Measurements from ENCODE around the gene MYL5.

The MYL5 gene

DNA sequence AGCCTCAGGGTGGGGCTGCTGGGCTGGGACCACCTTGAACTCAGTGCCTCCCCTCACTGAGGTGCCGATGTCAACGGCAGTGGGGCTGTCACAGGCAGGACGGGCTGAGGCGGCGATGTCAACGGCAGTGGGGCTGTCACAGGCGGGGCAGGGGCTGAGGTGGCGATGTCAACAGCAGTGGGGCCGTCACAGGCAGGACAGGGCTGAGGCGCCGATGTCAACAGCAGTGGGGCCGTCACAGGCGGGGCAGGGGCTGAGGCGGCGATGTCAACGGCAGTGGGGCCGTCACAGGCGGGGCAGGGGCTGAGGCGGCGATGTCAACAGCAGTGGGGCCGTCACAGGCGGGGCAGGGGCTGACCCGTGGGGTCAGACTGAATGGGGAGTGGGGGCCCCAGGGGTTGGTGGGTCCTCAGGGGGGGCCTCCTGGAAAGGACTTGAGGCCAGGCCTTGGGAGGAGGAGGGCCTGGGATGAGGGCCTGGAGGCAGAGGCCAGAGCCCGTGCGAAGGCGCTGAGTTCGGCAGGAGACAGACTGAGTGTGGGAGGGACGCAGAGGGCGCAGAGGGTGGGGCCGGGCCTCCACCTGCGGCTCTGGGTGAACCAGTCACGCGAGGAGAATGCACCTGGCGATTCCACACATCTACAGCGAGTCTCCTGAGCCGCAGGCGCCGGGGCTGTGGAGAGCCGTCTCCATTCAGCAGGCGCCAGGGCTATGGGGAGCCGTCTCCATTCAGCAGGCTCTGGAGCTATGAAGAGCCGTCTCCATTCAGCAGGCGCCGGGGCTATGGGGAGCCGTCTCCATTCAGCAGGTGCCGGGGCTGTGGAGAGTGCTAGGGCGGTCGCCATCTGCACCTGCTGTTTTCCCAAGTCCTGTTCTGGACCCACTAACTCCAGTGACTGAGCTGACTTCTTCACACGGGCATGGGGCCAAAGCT is 23.1 kb upstream of the MYL5 start:
- H3K9me3 Mint-ChIP-seq, result no peaks in the 10 kb centered on the region
- no peak overlapping the region for H3K4me3 Mint-ChIP-seq
- peaks cover 65% of the 10 kb centered on the region for H3K27me3 Mint-ChIP-seq
- ATAC-seq (no peak), DNase-seq (no peak)
- H3K27ac Mint-ChIP-seq, result no peak overlapping the region
- H3K4me1 Mint-ChIP-seq, result peaks cover 6% of the 10 kb centered on the region

DNA sequence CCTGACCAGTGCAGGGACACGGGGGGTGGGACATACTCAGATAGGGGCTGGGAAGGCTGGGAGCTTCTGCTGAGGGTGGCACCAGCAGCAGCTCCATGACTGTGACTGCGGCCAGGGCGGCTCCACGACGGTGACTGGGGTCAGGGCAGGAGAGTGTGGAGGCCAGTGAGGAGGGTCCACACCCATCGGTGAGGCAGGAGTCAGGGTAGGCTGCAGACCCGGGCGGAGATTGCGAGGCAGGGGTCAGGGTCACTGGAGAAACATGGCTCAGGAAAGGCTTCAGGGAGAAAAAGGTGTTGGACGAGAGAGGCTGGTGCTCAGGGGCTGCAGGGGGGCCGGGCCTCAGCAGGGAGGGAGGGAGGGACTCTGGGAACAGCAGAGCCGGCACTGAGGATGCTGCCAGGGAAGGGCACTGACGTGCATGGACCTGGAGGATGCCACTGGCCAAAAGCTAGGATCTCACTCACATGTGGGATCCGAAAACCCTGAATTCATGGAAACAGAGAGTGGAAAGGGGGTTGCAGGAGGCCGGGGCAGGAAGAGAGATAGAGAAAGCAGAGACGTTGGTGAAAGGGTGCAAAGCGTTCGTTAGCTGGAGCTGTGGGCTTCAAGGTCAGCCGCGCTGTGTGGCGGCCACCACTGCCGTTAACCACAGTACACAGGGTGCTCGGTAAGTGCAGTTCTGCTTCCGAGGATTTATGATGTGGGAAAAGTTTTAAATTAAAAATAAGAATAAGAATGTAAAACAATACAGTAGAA is 22.3 kb upstream of the MYL5 start:
- Mint-ChIP-seq H3K4me3 (no peak overlapping the region), H3K27me3 (peaks cover 57% of the 10 kb centered on the region), H3K27ac (no peak overlapping the region), H3K4me1 (no peaks in the 10 kb centered on the region), H3K9me3 (no peaks in the 10 kb centered on the region)
- ATAC-seq, result no peak
- no peak for DNase-seq

DNA sequence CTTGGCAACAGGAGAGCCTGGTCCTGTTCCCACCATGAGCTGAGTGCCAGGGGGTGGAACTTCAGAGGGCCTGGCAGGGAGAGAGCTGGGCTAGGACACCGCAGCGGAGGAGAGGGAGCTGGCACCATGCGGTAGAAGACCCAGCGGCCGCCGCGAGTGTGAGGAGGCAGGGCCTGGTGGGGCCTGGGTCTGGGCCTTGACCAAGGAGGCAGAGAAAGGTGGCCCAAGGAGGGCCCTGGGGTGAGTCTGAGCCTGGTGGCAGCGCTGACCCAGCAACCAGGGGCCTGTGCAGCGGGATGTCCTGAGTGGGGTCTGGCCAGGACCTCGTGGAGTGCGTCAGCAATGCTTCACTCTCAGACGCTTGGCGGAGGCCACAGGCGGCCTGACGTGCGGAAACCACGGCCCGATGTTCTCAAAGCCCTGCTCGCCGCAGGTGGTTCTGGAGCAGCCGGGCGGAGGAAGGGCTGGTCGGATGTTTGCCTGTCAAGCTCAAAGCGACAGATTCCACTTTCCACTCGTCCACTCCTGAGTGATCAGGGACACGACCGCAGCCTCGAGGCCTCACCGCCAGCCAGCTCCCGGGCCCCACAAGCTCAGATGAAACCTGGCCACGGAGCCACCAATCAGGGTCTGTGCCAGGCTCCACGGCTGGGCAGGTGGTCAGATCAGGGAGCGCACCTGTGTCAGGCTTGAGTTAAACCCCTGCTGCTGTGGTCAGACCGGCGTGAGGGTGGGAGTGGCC is 21.1 kb upstream of the MYL5 start:
- Mint-ChIP-seq H3K27me3 (peaks cover 46% of the 10 kb centered on the region), H3K9me3 (no peaks in the 10 kb centered on the region), H3K27ac (peak overlapping the region in 1 of 2 donors; percentile 37), H3K4me3 (no peak overlapping the region), H3K4me1 (no peaks in the 10 kb centered on the region)
- ATAC-seq, result no peak
- DNase-seq, result no peak

DNA sequence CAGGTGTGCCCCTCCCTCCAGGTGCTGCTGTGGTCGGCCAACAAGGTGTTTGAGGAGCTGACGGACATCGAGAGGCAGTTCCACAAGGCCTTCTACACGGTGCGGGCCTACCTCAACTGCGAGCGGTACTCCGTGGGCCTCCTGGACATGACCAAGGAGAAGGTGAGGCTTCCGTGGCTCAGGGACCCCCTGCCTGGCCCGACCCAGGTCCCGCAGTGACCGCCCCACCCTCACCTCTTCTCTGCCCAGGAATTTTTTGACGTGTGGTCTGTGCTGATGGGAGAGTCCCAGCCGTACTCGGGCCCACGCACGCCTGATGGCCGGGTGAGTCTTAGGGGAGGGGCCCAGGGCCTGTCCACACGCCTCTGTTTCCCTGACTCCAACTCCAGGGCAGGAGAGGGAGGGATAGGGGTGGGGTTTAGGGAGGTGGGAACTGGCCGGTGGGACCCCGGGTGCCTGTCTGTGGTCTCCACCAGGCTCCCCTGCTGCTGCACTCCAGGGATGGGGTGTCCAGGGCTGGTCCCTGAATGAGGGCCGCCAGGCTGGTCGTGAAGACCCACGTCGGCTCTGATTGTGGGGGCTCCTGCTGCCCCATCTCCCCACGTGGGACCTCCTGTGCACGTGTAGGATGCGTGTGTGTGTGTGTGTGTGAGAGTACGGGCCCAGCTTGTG is 20.4 kb upstream of the MYL5 start:
- DNase-seq (no peak), ATAC-seq (no peak)

DNA sequence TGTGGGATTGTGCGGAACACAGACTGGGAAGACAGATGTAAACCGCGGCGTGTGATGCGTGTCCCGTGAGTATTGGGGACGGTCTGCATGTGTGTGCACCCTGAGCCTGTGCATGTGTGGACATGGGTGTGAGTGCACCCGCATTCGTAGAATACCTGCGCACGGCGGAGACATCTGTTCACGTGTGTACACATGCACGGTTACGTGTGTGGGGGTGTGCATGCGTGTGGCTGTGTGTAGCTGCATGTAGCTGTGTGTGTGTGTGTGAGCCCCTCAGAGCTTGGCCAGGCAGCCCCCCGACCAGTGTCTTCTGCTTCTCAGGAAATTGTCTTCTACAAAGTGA is 19.9 kb upstream of the MYL5 start:
- H3K4me3 Mint-ChIP-seq, result no peak overlapping the region

More for the DNA sequence above, 20.4 kb upstream of the MYL5 start:
- Mint-ChIP-seq H3K4me3 (no peak overlapping the region), H3K9me3 (no peaks in the 10 kb centered on the region), H3K4me1 (no peaks in the 10 kb centered on the region), H3K27ac (no peak overlapping the region), H3K27me3 (peaks cover 38% of the 10 kb centered on the region)

DNA sequence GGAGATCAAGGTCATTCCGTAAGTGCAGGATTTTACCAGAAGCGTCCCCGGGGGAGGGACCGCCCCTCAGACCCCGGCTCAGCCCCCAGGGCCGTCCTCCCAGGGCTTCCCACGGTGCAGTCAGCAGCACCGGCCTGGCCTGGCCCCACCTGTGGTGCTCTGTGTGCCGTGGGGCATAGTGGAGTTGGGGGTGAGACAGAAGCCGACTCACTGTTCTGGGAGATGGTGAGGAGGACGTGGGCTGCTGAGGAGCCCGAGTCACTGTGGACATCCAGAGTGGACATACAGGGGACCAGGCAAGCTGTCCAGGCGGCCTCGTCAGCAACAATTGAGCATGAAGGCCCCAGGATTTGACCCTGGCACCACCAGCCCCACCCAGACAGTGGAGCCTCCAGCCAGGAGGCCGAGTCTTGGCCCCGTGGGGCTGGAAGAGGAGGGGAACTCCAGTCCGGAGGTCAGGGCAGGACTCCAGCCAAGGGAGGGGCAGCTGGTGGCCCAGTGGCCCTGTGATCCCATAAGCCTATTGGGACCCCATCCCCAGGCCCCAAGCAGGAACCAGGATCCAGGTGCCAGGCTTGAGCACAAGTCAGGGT is 19.4 kb upstream of the MYL5 start:
- H3K4me1 Mint-ChIP-seq, result no peaks in the 10 kb centered on the region
- ATAC-seq (no peak), DNase-seq (no peak)
- peaks cover 31% of the 10 kb centered on the region for H3K27me3 Mint-ChIP-seq
- H3K9me3 Mint-ChIP-seq, result no peaks in the 10 kb centered on the region
- H3K27ac Mint-ChIP-seq, result no peak overlapping the region
- no peak overlapping the region for H3K4me3 Mint-ChIP-seq

More for the DNA sequence above, 19.9 kb upstream of the MYL5 start:
- no peak for ATAC-seq
- DNase-seq, result no peak
- Mint-ChIP-seq H3K27me3 (peaks cover 33% of the 10 kb centered on the region), H3K9me3 (no peaks in the 10 kb centered on the region), H3K4me1 (no peaks in the 10 kb centered on the region), H3K27ac (no peak overlapping the region)

DNA sequence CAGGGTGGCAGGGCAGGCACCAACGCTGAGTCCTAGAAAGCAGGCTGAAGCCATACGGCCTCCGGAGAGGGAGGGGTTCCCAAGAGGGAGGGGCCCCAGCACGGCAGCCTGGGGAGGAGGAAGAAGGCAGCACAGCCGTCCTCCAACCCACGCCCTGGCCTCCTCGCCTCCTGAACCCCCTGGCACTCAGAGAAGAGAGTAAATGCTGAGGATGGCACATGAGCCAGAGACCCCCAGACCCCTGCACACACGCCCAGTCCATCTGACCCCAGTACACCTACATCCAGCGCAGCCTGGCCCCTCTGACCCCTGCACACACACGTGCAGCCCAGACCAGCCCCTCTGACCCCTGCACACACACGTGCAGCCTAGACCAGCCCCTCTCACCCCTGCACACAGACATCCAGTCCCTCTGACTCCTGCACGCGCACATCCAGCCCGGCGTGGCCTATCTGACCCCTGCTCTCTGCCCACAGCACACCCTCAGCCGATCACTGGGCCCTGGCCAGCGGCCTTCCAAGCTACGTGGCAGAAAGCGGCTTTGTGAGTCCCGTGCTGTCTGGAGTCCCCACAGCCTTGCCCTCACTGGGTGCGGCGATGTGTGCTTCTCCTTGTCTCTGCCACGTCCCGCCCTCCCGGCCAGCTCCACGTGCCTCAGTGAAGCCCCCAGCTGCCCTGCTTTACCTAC is 18.7 kb upstream of the MYL5 start:
- Mint-ChIP-seq H3K27me3 (peaks cover 24% of the 10 kb centered on the region), H3K4me1 (no peaks in the 10 kb centered on the region), H3K4me3 (no peak overlapping the region), H3K27ac (peak overlapping the region; percentile 72 to 82), H3K9me3 (no peaks in the 10 kb centered on the region)
- ATAC-seq (no peak), DNase-seq (no peak)

DNA sequence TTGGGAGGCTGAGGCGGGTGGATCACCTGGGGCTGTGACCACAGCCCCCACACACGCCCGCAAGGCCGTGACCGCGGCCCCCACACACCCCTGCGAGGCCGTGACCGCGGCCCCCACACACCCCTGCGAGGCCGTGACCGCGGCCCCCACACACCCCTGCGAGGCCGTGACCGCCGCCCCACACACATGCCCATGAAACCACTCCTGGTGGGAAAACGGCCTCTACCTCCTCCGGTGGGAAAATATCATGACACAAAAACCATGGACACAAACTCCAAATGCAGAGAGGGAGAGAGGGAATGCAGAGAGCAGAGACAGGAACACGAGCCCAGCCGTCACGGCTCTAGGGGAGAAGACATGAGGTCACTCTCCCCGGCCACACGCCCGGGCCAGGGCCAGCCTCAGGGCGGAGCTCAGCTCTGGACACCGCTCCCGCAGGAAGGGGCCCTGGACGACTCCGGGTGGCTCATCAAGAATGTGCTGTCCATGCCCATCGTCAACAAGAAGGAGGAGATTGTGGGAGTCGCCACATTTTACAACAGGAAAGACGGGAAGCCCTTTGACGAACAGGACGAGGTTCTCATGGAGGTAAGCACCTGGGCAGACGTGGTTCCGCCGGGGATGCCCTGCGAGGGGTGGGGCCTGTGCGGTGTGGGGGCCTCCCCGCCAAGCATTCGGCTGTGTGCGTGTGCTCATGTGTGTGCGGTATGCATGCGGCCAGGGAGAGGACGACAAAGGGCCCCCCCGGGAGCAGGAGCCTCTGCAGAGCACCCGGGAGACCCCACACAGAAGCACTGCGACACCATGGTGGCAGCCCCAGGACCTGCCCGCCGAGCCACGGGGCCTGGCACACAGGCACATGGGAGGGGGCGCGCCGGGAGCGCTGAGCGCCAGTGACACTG is 17.7 kb upstream of the MYL5 start:
- ATAC-seq (peak; percentile 9), DNase-seq (no peak)
- no peak overlapping the region for H3K27ac Mint-ChIP-seq
- peaks cover under 1% of the 10 kb centered on the region for H3K4me1 Mint-ChIP-seq
- peaks cover 13% of the 10 kb centered on the region for H3K27me3 Mint-ChIP-seq
- no peak overlapping the region for H3K4me3 Mint-ChIP-seq
- H3K9me3 Mint-ChIP-seq, result no peaks in the 10 kb centered on the region

DNA sequence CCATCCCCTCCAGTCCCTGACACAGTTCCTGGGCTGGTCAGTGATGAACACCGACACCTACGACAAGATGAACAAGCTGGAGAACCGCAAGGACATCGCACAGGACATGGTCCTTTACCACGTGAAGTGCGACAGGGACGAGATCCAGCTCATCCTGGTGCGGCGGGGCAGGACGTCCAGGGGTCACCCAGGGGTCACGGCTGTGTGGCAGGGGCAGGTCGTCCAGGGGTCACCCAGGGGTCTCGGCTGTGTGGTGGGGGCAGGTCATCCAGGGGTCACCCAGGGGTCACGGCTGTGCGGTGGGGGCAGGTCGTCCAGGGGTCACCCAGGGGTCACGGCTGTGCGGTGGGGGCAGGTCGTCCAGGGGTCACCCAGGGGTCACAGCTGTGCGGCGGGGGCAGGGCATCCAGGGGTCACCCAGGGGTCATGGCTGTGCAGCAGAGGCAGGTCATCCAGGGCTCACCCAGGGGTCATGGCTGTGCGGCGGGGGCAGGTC is 17.0 kb upstream of the MYL5 start:
- no peak for DNase-seq
- Mint-ChIP-seq H3K4me1 (peaks cover 7% of the 10 kb centered on the region), H3K27ac (no peak overlapping the region), H3K9me3 (no peaks in the 10 kb centered on the region), H3K27me3 (peaks cover 8% of the 10 kb centered on the region), H3K4me3 (no peak overlapping the region)
- ATAC-seq, result no peak

DNA sequence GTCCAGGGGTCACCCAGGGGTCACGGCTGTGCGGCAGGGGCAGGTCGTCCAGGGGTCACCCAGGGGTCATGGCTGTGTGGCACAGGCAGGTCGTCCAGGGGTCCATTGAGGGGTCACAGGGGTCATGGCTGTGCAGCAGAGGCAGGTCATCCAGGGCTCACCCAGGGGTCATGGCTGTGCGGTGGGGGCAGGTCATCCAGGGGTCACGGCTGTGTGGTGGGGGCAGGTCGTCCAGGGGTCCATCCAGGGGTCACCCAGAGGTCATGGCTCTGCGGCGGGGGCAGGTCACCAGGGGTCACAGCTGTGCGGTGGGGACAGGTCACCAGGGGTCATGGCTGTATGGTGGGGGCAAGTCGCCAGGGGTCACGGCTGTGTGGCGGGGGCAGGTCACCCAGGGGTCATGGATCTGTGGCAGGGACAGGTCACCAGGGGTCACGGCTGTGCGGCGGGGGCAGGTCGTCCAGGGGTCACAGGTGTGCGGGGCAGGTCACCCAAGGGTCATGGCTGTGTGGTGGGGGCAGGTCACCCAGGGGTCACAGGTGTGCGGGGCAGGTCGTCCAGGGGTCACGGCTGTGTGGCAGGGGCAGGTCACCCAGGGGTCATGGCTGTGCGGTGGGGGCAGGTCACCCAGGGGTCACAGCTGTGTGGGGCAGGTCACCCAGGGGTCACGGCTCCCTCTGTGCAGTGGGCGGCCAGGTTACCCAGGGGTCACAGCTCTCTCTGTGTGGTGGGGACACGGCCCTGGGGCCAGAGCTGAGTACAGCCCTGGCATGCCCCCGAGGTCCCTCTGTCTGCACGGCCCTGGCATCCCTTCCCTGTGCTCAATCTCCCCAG is 16.3 kb upstream of the MYL5 start:
- no peak overlapping the region for H3K27ac Mint-ChIP-seq
- no peak overlapping the region for H3K4me3 Mint-ChIP-seq
- ATAC-seq (peak; percentile 35), DNase-seq (no peak)
- H3K27me3 Mint-ChIP-seq, result peaks cover 3% of the 10 kb centered on the region
- H3K9me3 Mint-ChIP-seq, result no peaks in the 10 kb centered on the region
- peaks cover 14% of the 10 kb centered on the region for H3K4me1 Mint-ChIP-seq

DNA sequence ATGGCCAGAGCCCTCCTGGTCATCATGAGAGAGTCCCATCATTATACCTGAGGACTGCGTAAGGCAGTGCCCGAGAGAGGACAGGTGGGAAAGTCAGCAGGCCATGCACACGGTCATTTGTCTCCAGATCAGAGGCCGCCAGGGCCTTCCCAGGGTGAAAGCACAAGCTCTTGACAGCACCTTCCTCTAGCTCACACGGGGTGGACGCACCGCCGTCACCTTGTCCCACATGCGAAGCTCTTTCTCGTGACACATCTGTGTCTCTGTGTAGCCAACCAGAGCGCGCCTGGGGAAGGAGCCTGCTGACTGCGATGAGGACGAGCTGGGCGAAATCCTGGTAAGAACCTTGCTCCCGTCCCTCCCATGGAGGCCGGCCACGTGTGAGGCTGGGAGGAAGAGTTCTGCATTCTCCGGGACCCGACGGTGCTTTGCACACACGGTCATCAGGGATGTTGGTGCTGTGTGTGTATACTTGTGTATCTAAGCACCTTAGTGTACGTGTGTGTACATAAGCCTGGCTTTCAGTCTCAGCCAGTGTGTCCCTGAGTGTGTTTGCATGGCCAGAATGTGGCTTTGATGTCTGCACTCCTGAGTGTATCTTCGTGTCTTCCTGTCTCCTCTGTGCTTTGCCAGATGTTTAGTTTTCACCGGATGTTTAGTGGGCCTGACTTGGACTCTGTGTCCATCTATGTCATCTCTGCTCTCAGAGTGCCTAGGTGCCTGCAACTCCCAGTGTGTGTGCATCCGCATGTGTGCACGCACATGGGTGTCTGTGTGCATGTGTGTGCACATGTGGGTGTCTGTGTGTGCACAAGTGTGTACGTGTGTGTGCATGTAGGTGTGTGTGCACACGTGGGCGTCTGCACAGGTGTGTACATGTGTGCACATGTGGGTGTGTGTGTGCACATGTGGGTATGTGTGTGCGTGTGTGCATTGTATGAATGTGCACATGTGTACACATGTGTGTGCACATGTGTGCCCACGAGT is 15.4 kb upstream of the MYL5 start:
- ATAC-seq, result no peak
- no peaks in the 10 kb centered on the region for H3K9me3 Mint-ChIP-seq
- no peaks in the 10 kb centered on the region for H3K27me3 Mint-ChIP-seq
- no peak overlapping the region for H3K4me3 Mint-ChIP-seq
- H3K4me1 Mint-ChIP-seq, result peaks cover 18% of the 10 kb centered on the region
- H3K27ac Mint-ChIP-seq, result no peak overlapping the region
- no peak for DNase-seq

DNA sequence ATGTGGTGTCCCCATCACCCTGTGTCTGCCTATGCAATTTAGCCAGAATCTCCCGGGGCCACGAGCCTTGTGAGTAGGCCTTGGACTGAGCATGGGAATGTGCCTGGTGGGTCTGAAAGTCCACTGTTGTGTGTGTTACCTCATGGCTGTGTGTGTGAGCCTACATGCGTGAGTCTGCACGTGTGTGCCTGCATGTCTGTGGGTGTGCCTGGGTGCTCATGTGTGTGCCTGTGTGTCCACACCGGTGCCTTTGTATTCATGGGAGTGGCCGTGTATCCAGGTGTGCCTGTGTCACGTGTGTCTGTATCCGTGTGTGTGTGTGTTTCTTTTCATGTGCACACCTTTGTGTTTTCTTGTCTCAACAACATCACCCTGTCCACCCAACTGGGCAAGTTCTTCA is 14.5 kb upstream of the MYL5 start:
- H3K4me3 Mint-ChIP-seq, result no peak overlapping the region
- no peak overlapping the region for H3K27ac Mint-ChIP-seq
- H3K27me3 Mint-ChIP-seq, result no peaks in the 10 kb centered on the region
- no peak for DNase-seq
- H3K4me1 Mint-ChIP-seq, result peaks cover 26% of the 10 kb centered on the region
- no peak for ATAC-seq
- H3K9me3 Mint-ChIP-seq, result no peaks in the 10 kb centered on the region
